Measurements from ENCODE around the gene RGS7. TPM values are rescaled to one million over a fixed set of nuclear protein-coding genes. Genes with fewer than 3 reads are reported as not detected.

RGS7 gene
- total and polyA plus RNA-seq, 2 of the 4 experiments (the other 2 are of a cell fraction), result 0.58 to 0.72 TPM

- Histone ChIP-seq H3K56ac (ENCODE audit: extremely low read depth, insufficient read depth, low read length) (no peak overlapping the region), H3K4ac (ENCODE audit: low read depth, low read length) (no peak overlapping the region), H4K8ac (ENCODE audit: low read depth in 2 of 2, low read length in 2 of 2) (no peak overlapping the region), H3K9me1 (ENCODE audit: insufficient read depth, low read length) (no peaks in the 10 kb centered on the region), H4K5ac (ENCODE audit: low read depth, low read length) (no peak overlapping the region), H3K27ac (ENCODE audit: insufficient read depth, low read length) (no peak overlapping the region), H3K4me1 (ENCODE audit: control insufficient read depth, insufficient read depth, low read length) (no peaks in the 10 kb centered on the region), H3K4me2 (ENCODE audit: low read depth, low read length) (no peak overlapping the region), H2BK120ac (ENCODE audit: low read depth, low read length) (no peak overlapping the region), H3K9ac (ENCODE audit: low read depth, low read length) (no peak overlapping the region), H3K36me3 (ENCODE audit: control insufficient read depth, insufficient read depth, low read length) (no peaks in the 10 kb centered on the region), H3K9me3 (ENCODE audit: control insufficient read depth, insufficient read depth, low read length) (peaks cover 5% of the 10 kb centered on the region; the same call in 1 of the 2 replicates), H2BK15ac (ENCODE audit: low read depth, low read length) (no peak overlapping the region), H3K14ac (replicated peaks; ENCODE audit: low read depth, low read length) (no peak overlapping the region), H3K23ac (ENCODE audit: low read depth, low read length) (no peak overlapping the region), H3K18ac (ENCODE audit: low read depth, low read length) (no peak overlapping the region), H4K91ac (ENCODE audit: insufficient read depth, low read depth, low read length) (no peak overlapping the region), H2BK5ac (ENCODE audit: low read depth, low read length, poor library complexity, severe bottlenecking) (no peak overlapping the region), H3K4me3 (ENCODE audit: insufficient read depth, low read depth, low read length) (no peak overlapping the region), H3K79me1 (ENCODE audit: low read depth in 1 of 2, low read length in 2 of 2) (no peaks in the 10 kb centered on the region), H2BK20ac (ENCODE audit: low read depth, low read length) (no peak overlapping the region), H2AFZ (replicated peaks; ENCODE audit: low read length, poor library complexity) (no peak overlapping the region), H3K27me3 (ENCODE audit: control insufficient read depth, insufficient read depth, low read length) (no peaks in the 10 kb centered on the region), H4K20me1 (ENCODE audit: insufficient read depth, low read length) (no peaks in the 10 kb centered on the region), H2AK5ac (ENCODE audit: low read depth, low read length) (no peak overlapping the region), H2AK9ac (replicated peaks; ENCODE audit: low read depth, low read length, poor library complexity) (no peak overlapping the region)
- in situ Hi-C loops (cut with MboI; ENCODE audit: low sequenced_read_pairs) (no loop called here), intact Hi-C loops (cut with micrococcal nuclease) (no loop called here), dilution Hi-C loops (cut with HindIII; ENCODE audit: low sequenced_read_pairs, unreplicated experiment) (no loop called here)
- no peak for ATAC-seq (ENCODE audit: low read depth)
- WGBS, 2 experiments (ENCODE audit: extremely low coverage in 2 of 2, insufficient read length in 1 of 2), result 82% methylated on average over 4 of the region's 7 CpGs; no CpG with 5 or more reads in 1 of the 2 experiments
- ChIA-PET CTCF (no interaction called here), POLR2A (ENCODE audit: unreplicated experiment) (no interaction called here)
- DNase-seq, result no peak
- BruUV-seq (replicated peaks), result no TSS peak
- no peak for TF ChIP-seq FOS (IDR thresholded peaks at IDR 0.05; ENCODE audit: low read depth, low read length)
- TF ChIP-seq MAZ (IDR thresholded peaks at IDR 0.05; ENCODE audit: borderline replicate concordance, low read depth, low read length), result no peak
- TF ChIP-seq CHD1 (IDR thresholded peaks at IDR 0.05; ENCODE audit: low read depth, low read length), result no peak
- TF ChIP-seq RAD21 (IDR thresholded peaks at IDR 0.05; ENCODE audit: low read length), result no peak
- no peak for TF ChIP-seq BHLHE40 (IDR thresholded peaks at IDR 0.05; ENCODE audit: low read depth, low read length)
- TF ChIP-seq CTCF (conservative IDR thresholded peaks at IDR 0.05; ENCODE audit: low read depth, low read length), result no peak
- no peak for TF ChIP-seq RFX5 (IDR thresholded peaks at IDR 0.05; ENCODE audit: low read depth, low read length)
- TF ChIP-seq CEBPB (IDR thresholded peaks at IDR 0.05; ENCODE audit: low read depth, low read length), result no peak
- no peak for TF ChIP-seq SMC3 (IDR thresholded peaks at IDR 0.05; ENCODE audit: low read depth, low read length)
Measured at GRCh38 chr1:241109039-241109438, 248.0 kb downstream of the RGS7 start.

Data from IMR-90 (cell line).